Ovary (tissue), 9 donors: ENCODE results near the gene WNT11. TPM values are rescaled to one million over a fixed set of nuclear protein-coding genes. Genes with fewer than 3 reads are reported as not detected.

Experiments
- DNase-seq, 5 donors: peaks; one replicate each; pipeline ENCODE4 v3.0.0-alpha.2; 2019 to 2020
- H3K27ac ChIP-seq, 2 donors: fragments of 200-600 bp; one replicate each; pipeline versions ENCODE4 v1.5.1 to v1.8.0; 2019 to 2022
- H3K27me3 ChIP-seq: fragments of 200-600 bp; one replicate; pipeline ENCODE4 v1.8.0; 2022
- H3K36me3 ChIP-seq: fragments of 200-600 bp; sonication (generic); one replicate; pipeline ENCODE4 v1.5.1; 2019
- H3K4me1 ChIP-seq: one replicate; pipeline ENCODE4 v1.8.1; 2013; ENCODE audit warnings: mild to moderate bottlenecking, moderate library complexity; ENCODE audit not compliant: insufficient read depth
- H3K4me3 ChIP-seq: fragments of 200-600 bp; sonication (generic); one replicate; pipeline ENCODE4 v1.5.1; 2017
- H3K9me3 ChIP-seq, 2 donors: fragments of 200-600 bp in 1 of 2; sonication (generic) in 1 of 2; one replicate each; pipeline versions ENCODE4 v1.5.1 to v1.8.1; 2013 to 2019; ENCODE audit warnings: mild to moderate bottlenecking in 1 of 2, moderate library complexity in 1 of 2
- EP300 ChIP-seq: sonication (generic); formaldehyde crosslinking; IDR thresholded peaks from one replicate; pipeline ENCODE4 v1.6.1; 2017; ENCODE audit warnings: antibody characterized with exemption
- POLR2A ChIP-seq: fragments of 450-650 bp; IDR thresholded peaks from one replicate; pipeline ENCODE4 v1.6.1; 2017; ENCODE audit warnings: antibody characterized with exemption, mild to moderate bottlenecking, moderate library complexity
- whole genome bisulfite sequencing, 3 donors: extraction: QIAGEN DNeasy Blood & Tissue Kit in 1 of 3; methylation state at CpG; one replicate each; pipeline versions ENCODE4 v1.1.5 to v1.1.7; 2013 to 2017; 5-methylcytosine and 5-hydroxymethylcytosine counted together
- intact Hi-C, 4 donors: fragments of 100-400 bp; cut with DNase I; formaldehyde crosslinking; loops; one replicate each; pipeline versions ENCODE4 v1.11.0 to v1.15.1; 2022 to 2023
- polyA plus RNA-seq, 2 donors: library from polyadenylated mRNA; stranded (reverse); fragments of 200-250 nt in 1 of 2; fragments of 350-450 nt in 1 of 2; fragmentation: Illumina TruSeq in 1 of 2; extraction: RNeasy Lipid Tissue Mini Kit (QIAGEN cat#74804) in 1 of 2; gene quantifications; one replicate each; pipeline ENCODE4 v1.2.3, GENCODE V29; 2013 to 2014
- total RNA-seq, 7 donors: library from RNA; depleted of rRNA in 2 of 7; stranded (reverse); fragments of >200 nt in 2 of 7; fragmentation: NEBNext Ultra II Directional in 3 of 7; extraction: Animal tissue kit (Norgen Biotek cat#: 25700) in 3 of 7; gene quantifications; one replicate each; pipeline versions ENCODE4 v1.1.0 to v1.2.4, GENCODE V29; 2016 to 2023
- TF ChIP-seq, protein P1 (sequence below), 3 donors: fragments of 450-650 bp in 2 of 3; fragments of 200-600 bp in 1 of 3; IDR thresholded peaks; one replicate each; pipeline versions ENCODE4 v1.5.1 to v1.8.0; 2016 to 2022; ENCODE audit warnings: antibody characterized with exemption in 3 of 3, mild to moderate bottlenecking in 1 of 3
- donor health status: DM: no; HTN: no; CAD: no; lungs with moderate emphysema.
- donor health status: DM: no; HTN: no; CAD: no.
- donor health status: Bipolar disorder and iron deficiency.
- donor health status: DM: yes; HTN: yes; CAD: no.
- donor health status: DM: no; HTN: no; CAD: no.
- donor health status: DM: yes; HTN: yes; CAD: no.

WNT11 gene
- total and polyA plus RNA-seq, 9 donors, result 1.1 to 16.4 (median 3.5) TPM

DNA sequence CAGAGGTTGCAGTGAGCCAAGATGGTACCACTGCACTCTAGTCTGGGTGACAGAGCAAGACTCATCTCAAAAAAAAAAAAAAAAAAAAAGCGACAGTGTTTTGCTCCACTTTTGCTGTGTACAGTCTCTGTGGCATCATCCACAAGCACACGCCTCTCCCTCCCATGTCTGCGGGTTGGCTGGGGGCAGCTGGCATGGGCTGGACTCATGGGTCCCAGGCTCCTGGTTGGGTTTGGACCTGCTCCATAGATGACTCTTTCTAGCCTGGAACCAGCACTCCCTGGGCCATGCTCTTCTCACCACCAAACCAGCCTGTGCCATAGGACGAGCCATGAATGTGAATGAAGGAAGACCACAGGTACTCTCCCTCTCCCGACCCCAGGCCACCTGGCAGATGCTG is 7.9 kb upstream of the WNT11 start:
- Histone ChIP-seq H3K4me1 (peaks cover 7% of the 10 kb centered on the region), H3K27me3 (no peaks in the 10 kb centered on the region), H3K27ac (no peak overlapping the region), H3K4me3 (no peak overlapping the region), H3K36me3 (no peaks in the 10 kb centered on the region), H3K9me3 (no peaks in the 10 kb centered on the region)
- no peak for TF ChIP-seq EP300
- TF ChIP-seq, protein P1, sequence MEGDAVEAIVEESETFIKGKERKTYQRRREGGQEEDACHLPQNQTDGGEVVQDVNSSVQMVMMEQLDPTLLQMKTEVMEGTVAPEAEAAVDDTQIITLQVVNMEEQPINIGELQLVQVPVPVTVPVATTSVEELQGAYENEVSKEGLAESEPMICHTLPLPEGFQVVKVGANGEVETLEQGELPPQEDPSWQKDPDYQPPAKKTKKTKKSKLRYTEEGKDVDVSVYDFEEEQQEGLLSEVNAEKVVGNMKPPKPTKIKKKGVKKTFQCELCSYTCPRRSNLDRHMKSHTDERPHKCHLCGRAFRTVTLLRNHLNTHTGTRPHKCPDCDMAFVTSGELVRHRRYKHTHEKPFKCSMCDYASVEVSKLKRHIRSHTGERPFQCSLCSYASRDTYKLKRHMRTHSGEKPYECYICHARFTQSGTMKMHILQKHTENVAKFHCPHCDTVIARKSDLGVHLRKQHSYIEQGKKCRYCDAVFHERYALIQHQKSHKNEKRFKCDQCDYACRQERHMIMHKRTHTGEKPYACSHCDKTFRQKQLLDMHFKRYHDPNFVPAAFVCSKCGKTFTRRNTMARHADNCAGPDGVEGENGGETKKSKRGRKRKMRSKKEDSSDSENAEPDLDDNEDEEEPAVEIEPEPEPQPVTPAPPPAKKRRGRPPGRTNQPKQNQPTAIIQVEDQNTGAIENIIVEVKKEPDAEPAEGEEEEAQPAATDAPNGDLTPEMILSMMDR (IDR thresholded peaks at IDR 0.05), result no peak
- no peak for TF ChIP-seq POLR2A
- no peak for DNase-seq
- whole genome bisulfite sequencing, 3 donors, result 88 to 96% (median 93%) methylated on average over 5 of the region's 5 CpGs
- intact Hi-C loops, result no loop called here

GRCh38 chr11:76212086-76213035 is 6.1 kb upstream of the WNT11 start:
- DNase-seq, result no peak

DNA sequence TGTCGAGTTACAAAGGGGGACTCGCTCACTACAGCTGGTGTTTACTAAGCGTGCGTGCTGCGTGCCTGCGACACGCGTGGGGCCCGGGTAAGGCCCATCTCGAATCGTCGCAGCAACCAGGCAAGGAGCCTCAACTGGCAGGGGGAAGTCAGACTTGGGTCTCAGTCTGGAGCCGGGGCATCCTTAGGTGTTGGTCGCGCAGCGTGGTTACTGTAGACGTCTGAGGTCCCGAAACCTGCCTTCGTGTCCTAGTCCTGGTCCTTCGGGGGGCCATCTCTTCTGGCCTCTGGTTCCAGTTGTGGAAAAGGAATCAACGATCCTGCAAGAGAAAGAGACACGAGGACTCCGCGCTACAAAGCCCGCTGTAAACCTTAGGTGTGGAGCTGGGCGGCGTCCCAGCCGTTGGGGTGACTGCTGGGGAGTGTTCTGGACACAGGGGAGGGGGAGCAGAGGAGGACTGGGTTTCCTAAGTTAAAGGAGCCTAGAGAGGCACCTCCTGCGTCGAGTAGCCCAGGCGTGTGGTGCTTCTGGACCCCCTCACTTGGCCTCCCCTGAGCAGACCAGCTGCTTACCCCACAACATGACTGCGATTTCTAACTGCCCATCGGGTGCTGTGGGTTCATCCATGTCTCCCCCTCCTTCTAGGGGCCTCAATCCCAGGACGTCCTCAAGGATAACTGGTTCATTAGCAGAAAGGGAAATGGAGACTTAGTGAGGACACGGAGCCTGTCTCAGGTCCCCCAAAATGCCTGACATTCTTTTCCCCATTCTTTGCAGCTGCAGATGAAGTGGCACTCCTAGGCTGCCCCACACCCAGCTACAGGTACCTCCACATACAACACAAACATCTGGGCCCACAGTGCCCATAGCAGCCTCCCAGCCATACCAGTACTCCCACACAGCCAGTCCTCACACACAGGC is 4.9 kb upstream of the WNT11 start:
- intact Hi-C loops, result loop anchor here in 1 of 4 donors (2.0 kb wide), 1 partner anchor 24 kb away; no protein-coding TSS in a partner anchor
- Histone ChIP-seq H3K27me3 (no peaks in the 10 kb centered on the region), H3K27ac (no peak overlapping the region), H3K4me3 (peak overlapping the region; percentile 31), H3K36me3 (no peaks in the 10 kb centered on the region), H3K4me1 (peaks cover 12% of the 10 kb centered on the region), H3K9me3 (no peaks in the 10 kb centered on the region)
- no peak for DNase-seq
- TF ChIP-seq, protein P1 (IDR thresholded peaks at IDR 0.05), result no peak
- TF ChIP-seq POLR2A (no peak), EP300 (no peak)
- WGBS, 3 donors, result 10 to 14% (median 13%) methylated on average over 35 of the region's 35 CpGs

More at GRCh38 chr11:76212086-76213035, 6.1 kb upstream of the WNT11 start:
- intact Hi-C loops, result no loop called here
- H3K9me3 ChIP-seq, result no peaks in the 10 kb centered on the region
- no peaks in the 10 kb centered on the region for H3K36me3 ChIP-seq
- 51 to 66% (median 60%) methylated on average over 7 of the region's 7 CpGs for WGBS, 3 donors
- H3K27me3 ChIP-seq, result no peaks in the 10 kb centered on the region
- H3K4me3 ChIP-seq, result no peak overlapping the region
- H3K27ac ChIP-seq, result no peak overlapping the region
- TF ChIP-seq EP300 (no peak), POLR2A (no peak)
- TF ChIP-seq, protein P1 (IDR thresholded peaks at IDR 0.05), result no peak
- peaks cover 10% of the 10 kb centered on the region for H3K4me1 ChIP-seq
